ENCODE measurements around the gene DNM3.

The DNM3 gene

DNA sequence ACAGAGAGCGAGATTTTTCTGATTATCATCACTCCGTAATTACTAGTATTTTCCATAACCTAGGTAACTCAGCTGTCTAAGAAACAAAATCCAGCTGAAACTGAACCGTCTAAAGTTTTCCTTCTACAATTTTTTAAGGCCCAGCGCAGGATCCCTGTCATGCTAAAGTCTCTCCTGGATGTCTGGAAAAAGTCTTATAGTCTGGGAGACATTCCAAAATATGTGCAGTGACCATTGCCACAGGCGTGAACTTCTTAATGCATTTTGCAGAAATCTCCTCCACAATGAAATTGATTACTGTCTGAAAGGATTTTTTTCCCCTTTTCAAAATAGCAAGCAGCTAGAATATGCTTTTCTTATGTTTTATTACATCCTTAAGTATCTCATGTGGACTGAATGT is 369.9 kb downstream of the DNM3 start:
- TF ChIP-seq CSDC2 (CRISPR knock-in tag; IDR thresholded peaks at IDR 0.05), result no peak
- no peak for TF ChIP-seq BACH2 (CRISPR knock-in tag; IDR thresholded peaks at IDR 0.05; ENCODE audit: borderline replicate concordance)
- no peak for TF ChIP-seq ESRRG (CRISPR knock-in tag; IDR thresholded peaks at IDR 0.05)
- no peak for TF ChIP-seq GLIS3 (CRISPR knock-in tag; IDR thresholded peaks at IDR 0.05)
- TF ChIP-seq OSR1 (CRISPR knock-in tag; IDR thresholded peaks at IDR 0.05), result no peak
- no peak for TF ChIP-seq TOX (CRISPR knock-in tag; IDR thresholded peaks at IDR 0.05; ENCODE audit: borderline replicate concordance)
- no peak for TF ChIP-seq ZC3H10 (CRISPR knock-in tag; IDR thresholded peaks at IDR 0.05)
- TF ChIP-seq, protein P1, sequence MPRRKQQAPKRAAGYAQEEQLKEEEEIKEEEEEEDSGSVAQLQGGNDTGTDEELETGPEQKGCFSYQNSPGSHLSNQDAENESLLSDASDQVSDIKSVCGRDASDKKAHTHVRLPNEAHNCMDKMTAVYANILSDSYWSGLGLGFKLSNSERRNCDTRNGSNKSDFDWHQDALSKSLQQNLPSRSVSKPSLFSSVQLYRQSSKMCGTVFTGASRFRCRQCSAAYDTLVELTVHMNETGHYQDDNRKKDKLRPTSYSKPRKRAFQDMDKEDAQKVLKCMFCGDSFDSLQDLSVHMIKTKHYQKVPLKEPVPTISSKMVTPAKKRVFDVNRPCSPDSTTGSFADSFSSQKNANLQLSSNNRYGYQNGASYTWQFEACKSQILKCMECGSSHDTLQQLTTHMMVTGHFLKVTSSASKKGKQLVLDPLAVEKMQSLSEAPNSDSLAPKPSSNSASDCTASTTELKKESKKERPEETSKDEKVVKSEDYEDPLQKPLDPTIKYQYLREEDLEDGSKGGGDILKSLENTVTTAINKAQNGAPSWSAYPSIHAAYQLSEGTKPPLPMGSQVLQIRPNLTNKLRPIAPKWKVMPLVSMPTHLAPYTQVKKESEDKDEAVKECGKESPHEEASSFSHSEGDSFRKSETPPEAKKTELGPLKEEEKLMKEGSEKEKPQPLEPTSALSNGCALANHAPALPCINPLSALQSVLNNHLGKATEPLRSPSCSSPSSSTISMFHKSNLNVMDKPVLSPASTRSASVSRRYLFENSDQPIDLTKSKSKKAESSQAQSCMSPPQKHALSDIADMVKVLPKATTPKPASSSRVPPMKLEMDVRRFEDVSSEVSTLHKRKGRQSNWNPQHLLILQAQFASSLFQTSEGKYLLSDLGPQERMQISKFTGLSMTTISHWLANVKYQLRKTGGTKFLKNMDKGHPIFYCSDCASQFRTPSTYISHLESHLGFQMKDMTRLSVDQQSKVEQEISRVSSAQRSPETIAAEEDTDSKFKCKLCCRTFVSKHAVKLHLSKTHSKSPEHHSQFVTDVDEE (CRISPR knock-in tag; IDR thresholded peaks at IDR 0.05), result no peak
- no peak for ATAC-seq

DNA sequence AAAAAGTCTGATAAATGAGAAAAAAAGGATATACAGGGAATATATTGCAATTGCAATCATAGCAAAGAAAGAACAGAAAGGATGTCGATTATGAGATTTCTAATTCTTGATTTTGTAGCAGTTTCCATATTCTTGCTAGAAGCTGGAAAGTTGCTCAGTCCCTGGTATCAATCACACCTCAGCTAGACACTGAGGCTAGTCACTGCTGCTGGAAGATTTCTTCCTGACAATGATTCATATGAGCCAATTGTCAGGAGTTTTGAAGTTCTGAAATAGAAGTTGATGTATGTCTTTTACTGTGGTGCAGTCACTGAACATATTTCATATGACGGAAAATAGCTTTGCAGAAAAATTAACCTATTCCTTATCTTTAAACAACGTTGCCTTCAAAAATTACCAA is 370.8 kb downstream of the DNM3 start:
- TF ChIP-seq, protein P2, sequence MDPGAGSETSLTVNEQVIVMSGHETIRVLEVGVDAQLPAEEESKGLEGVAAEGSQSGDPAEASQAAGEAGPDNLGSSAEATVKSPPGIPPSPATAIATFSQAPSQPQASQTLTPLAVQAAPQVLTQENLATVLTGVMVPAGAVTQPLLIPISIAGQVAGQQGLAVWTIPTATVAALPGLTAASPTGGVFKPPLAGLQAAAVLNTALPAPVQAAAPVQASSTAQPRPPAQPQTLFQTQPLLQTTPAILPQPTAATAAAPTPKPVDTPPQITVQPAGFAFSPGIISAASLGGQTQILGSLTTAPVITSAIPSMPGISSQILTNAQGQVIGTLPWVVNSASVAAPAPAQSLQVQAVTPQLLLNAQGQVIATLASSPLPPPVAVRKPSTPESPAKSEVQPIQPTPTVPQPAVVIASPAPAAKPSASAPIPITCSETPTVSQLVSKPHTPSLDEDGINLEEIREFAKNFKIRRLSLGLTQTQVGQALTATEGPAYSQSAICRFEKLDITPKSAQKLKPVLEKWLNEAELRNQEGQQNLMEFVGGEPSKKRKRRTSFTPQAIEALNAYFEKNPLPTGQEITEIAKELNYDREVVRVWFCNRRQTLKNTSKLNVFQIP (CRISPR knock-in tag; IDR thresholded peaks at IDR 0.05; ENCODE audit: borderline replicate concordance, low read depth), result no peak
- TF ChIP-seq ISL1 (CRISPR knock-in tag; IDR thresholded peaks at IDR 0.05) (no peak), ZC3H10 (CRISPR knock-in tag; IDR thresholded peaks at IDR 0.05) (no peak), GLIS3 (CRISPR knock-in tag; IDR thresholded peaks at IDR 0.05) (no peak), TOX (CRISPR knock-in tag; IDR thresholded peaks at IDR 0.05; ENCODE audit: borderline replicate concordance) (no peak), ESRRG (CRISPR knock-in tag; IDR thresholded peaks at IDR 0.05) (no peak), ZNF70 (CRISPR knock-in tag; IDR thresholded peaks at IDR 0.05) (no peak), ZNF565 (CRISPR knock-in tag; conservative IDR thresholded peaks at IDR 0.05; ENCODE audit: low read depth) (no peak), ZFP3 (CRISPR knock-in tag; IDR thresholded peaks at IDR 0.05) (no peak), ZFP30 (CRISPR knock-in tag; IDR thresholded peaks at IDR 0.05) (no peak), RARB (CRISPR knock-in tag; IDR thresholded peaks at IDR 0.05) (no peak)
- TF ChIP-seq, protein P1 (CRISPR knock-in tag; IDR thresholded peaks at IDR 0.05), result no peak
- TF ChIP-seq, protein P3, sequence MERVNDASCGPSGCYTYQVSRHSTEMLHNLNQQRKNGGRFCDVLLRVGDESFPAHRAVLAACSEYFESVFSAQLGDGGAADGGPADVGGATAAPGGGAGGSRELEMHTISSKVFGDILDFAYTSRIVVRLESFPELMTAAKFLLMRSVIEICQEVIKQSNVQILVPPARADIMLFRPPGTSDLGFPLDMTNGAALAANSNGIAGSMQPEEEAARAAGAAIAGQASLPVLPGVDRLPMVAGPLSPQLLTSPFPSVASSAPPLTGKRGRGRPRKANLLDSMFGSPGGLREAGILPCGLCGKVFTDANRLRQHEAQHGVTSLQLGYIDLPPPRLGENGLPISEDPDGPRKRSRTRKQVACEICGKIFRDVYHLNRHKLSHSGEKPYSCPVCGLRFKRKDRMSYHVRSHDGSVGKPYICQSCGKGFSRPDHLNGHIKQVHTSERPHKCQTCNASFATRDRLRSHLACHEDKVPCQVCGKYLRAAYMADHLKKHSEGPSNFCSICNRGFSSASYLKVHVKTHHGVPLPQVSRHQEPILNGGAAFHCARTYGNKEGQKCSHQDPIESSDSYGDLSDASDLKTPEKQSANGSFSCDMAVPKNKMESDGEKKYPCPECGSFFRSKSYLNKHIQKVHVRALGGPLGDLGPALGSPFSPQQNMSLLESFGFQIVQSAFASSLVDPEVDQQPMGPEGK (CRISPR knock-in tag; IDR thresholded peaks at IDR 0.05; ENCODE audit: borderline replicate concordance), result no peak
- TF ChIP-seq, protein P4, sequence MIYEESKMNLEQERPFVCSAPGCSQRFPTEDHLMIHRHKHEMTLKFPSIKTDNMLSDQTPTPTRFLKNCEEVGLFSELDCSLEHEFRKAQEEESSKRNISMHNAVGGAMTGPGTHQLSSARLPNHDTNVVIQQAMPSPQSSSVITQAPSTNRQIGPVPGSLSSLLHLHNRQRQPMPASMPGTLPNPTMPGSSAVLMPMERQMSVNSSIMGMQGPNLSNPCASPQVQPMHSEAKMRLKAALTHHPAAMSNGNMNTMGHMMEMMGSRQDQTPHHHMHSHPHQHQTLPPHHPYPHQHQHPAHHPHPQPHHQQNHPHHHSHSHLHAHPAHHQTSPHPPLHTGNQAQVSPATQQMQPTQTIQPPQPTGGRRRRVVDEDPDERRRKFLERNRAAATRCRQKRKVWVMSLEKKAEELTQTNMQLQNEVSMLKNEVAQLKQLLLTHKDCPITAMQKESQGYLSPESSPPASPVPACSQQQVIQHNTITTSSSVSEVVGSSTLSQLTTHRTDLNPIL (CRISPR knock-in tag; IDR thresholded peaks at IDR 0.05; ENCODE audit: low read depth), result no peak
- ATAC-seq, result peak; percentile 47

DNA sequence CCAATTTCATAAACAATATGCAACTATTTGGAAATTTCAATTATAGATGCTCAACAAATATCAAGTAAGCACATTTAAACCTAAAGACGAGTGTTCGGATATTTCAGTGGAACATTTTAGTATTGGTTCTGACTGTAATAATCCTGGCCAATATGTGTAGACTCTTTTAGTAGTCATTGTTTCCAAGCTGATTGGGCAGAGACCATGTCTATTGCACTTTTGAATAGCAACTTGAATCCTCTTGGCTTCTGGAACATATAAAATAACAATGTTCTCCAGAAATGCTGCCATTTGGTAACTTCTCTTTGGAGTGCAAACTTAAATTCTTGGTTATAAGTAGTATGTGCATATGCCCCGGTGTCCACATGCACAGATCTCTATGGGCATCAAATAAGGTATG is 373.7 kb downstream of the DNM3 start:
- no peak for ATAC-seq
- TF ChIP-seq ZFP30 (CRISPR knock-in tag; IDR thresholded peaks at IDR 0.05) (no peak), ISL1 (CRISPR knock-in tag; IDR thresholded peaks at IDR 0.05) (no peak), CSDC2 (CRISPR knock-in tag; IDR thresholded peaks at IDR 0.05) (no peak), SNAI2 (CRISPR knock-in tag; IDR thresholded peaks at IDR 0.05) (no peak), ESRRG (CRISPR knock-in tag; IDR thresholded peaks at IDR 0.05) (no peak), ARNTL (CRISPR knock-in tag; IDR thresholded peaks at IDR 0.05; ENCODE audit: borderline replicate concordance, low read depth) (no peak), BACH2 (CRISPR knock-in tag; IDR thresholded peaks at IDR 0.05; ENCODE audit: borderline replicate concordance) (no peak), RARB (CRISPR knock-in tag; IDR thresholded peaks at IDR 0.05) (no peak), ZNF565 (CRISPR knock-in tag; conservative IDR thresholded peaks at IDR 0.05; ENCODE audit: low read depth) (no peak), ZNF70 (CRISPR knock-in tag; IDR thresholded peaks at IDR 0.05) (no peak)
- TF ChIP-seq, protein P1 (CRISPR knock-in tag; IDR thresholded peaks at IDR 0.05), result no peak
- TF ChIP-seq, protein P5, sequence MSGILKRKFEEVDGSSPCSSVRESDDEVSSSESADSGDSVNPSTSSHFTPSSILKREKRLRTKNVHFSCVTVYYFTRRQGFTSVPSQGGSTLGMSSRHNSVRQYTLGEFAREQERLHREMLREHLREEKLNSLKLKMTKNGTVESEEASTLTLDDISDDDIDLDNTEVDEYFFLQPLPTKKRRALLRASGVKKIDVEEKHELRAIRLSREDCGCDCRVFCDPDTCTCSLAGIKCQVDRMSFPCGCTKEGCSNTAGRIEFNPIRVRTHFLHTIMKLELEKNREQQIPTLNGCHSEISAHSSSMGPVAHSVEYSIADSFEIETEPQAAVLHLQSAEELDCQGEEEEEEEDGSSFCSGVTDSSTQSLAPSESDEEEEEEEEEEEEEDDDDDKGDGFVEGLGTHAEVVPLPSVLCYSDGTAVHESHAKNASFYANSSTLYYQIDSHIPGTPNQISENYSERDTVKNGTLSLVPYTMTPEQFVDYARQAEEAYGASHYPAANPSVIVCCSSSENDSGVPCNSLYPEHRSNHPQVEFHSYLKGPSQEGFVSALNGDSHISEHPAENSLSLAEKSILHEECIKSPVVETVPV (CRISPR knock-in tag; IDR thresholded peaks at IDR 0.05), result no peak

All from SK-N-SH treated with all-trans-retinoic acid at 6 μM for 48 hours (cell line).